Measurements from ENCODE around the gene AGL.

- TF ChIP-seq, protein P1, sequence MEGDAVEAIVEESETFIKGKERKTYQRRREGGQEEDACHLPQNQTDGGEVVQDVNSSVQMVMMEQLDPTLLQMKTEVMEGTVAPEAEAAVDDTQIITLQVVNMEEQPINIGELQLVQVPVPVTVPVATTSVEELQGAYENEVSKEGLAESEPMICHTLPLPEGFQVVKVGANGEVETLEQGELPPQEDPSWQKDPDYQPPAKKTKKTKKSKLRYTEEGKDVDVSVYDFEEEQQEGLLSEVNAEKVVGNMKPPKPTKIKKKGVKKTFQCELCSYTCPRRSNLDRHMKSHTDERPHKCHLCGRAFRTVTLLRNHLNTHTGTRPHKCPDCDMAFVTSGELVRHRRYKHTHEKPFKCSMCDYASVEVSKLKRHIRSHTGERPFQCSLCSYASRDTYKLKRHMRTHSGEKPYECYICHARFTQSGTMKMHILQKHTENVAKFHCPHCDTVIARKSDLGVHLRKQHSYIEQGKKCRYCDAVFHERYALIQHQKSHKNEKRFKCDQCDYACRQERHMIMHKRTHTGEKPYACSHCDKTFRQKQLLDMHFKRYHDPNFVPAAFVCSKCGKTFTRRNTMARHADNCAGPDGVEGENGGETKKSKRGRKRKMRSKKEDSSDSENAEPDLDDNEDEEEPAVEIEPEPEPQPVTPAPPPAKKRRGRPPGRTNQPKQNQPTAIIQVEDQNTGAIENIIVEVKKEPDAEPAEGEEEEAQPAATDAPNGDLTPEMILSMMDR (conservative IDR thresholded peaks at IDR 0.05; ENCODE audit: low read depth, low read length): no peak
- TF ChIP-seq EZH2 (IDR thresholded peaks at IDR 0.05; ENCODE audit: borderline replicate concordance, low read depth, low read length, poor library complexity, severe bottlenecking): no peak
These were observed 67.1 kb downstream of the AGL start for GRCh38 chr1:99917214-99917613.
